ENCODE measurements around the gene RAD51B.

DNA sequence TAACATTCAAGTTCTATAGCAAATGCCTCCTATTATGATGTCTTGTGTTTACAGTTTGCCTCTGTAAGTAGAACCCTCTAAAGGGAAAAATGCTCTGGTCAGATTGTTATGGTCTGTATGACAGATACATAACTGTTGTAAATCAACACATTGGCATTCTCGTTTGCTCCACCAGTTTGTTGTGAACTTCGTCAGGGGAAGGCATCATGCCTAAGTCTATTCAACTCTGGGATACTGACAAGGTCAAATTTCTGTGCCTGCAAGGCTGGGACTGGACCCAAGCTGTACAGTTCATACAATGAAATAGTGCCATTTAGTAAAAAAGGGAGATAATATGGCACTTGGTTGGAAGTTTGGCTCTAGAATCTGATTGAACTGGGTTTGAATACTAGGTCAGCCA lies 392.3 kb downstream of the RAD51B start:
- TF ChIP-seq, protein P1, sequence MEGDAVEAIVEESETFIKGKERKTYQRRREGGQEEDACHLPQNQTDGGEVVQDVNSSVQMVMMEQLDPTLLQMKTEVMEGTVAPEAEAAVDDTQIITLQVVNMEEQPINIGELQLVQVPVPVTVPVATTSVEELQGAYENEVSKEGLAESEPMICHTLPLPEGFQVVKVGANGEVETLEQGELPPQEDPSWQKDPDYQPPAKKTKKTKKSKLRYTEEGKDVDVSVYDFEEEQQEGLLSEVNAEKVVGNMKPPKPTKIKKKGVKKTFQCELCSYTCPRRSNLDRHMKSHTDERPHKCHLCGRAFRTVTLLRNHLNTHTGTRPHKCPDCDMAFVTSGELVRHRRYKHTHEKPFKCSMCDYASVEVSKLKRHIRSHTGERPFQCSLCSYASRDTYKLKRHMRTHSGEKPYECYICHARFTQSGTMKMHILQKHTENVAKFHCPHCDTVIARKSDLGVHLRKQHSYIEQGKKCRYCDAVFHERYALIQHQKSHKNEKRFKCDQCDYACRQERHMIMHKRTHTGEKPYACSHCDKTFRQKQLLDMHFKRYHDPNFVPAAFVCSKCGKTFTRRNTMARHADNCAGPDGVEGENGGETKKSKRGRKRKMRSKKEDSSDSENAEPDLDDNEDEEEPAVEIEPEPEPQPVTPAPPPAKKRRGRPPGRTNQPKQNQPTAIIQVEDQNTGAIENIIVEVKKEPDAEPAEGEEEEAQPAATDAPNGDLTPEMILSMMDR (IDR thresholded peaks at IDR 0.05 in 2 of 3, conservative IDR thresholded peaks at IDR 0.05 in 1 of 3; ENCODE audit: borderline replicate concordance in 1 of 3, insufficient read depth in 1 of 3, low read depth in 2 of 3, low read length in 2 of 3): no peak
- TF ChIP-seq MAX (IDR thresholded peaks at IDR 0.05): no peak
- no peak for TF ChIP-seq POLR2A (IDR thresholded peaks at IDR 0.05; ENCODE audit: borderline replicate concordance, extremely low read depth, insufficient read depth, insufficient read length)
- TF ChIP-seq FOSL1 (IDR thresholded peaks at IDR 0.05; ENCODE audit: low read depth): no peak
- TF ChIP-seq EZH2 (IDR thresholded peaks at IDR 0.05): no peak
- TF ChIP-seq RAD21 (IDR thresholded peaks at IDR 0.05; ENCODE audit: low read depth): no peak
- no peak for TF ChIP-seq CEBPB (IDR thresholded peaks at IDR 0.05; ENCODE audit: low read depth)
- TF ChIP-seq ELF1 (IDR thresholded peaks at IDR 0.05; ENCODE audit: borderline replicate concordance, low read depth): no peak
- TF ChIP-seq, protein P2, sequence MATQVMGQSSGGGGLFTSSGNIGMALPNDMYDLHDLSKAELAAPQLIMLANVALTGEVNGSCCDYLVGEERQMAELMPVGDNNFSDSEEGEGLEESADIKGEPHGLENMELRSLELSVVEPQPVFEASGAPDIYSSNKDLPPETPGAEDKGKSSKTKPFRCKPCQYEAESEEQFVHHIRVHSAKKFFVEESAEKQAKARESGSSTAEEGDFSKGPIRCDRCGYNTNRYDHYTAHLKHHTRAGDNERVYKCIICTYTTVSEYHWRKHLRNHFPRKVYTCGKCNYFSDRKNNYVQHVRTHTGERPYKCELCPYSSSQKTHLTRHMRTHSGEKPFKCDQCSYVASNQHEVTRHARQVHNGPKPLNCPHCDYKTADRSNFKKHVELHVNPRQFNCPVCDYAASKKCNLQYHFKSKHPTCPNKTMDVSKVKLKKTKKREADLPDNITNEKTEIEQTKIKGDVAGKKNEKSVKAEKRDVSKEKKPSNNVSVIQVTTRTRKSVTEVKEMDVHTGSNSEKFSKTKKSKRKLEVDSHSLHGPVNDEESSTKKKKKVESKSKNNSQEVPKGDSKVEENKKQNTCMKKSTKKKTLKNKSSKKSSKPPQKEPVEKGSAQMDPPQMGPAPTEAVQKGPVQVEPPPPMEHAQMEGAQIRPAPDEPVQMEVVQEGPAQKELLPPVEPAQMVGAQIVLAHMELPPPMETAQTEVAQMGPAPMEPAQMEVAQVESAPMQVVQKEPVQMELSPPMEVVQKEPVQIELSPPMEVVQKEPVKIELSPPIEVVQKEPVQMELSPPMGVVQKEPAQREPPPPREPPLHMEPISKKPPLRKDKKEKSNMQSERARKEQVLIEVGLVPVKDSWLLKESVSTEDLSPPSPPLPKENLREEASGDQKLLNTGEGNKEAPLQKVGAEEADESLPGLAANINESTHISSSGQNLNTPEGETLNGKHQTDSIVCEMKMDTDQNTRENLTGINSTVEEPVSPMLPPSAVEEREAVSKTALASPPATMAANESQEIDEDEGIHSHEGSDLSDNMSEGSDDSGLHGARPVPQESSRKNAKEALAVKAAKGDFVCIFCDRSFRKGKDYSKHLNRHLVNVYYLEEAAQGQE (IDR thresholded peaks at IDR 0.05; ENCODE audit: low read depth): no peak
- no peak for TF ChIP-seq SIN3A (IDR thresholded peaks at IDR 0.05; ENCODE audit: low read depth)
- no peak for TF ChIP-seq ZNF274 (IDR thresholded peaks at IDR 0.05; ENCODE audit: low read depth, low read length)
- TF ChIP-seq YY1 (IDR thresholded peaks at IDR 0.05; ENCODE audit: extremely low read depth, insufficient replicate concordance, low read depth, low read length): no peak
- no peak for TF ChIP-seq POLR2AphosphoS5 (IDR thresholded peaks at IDR 0.05; ENCODE audit: low read depth, low read length)

Data from HCT116 (cell line).